B cell (primary cell): ENCODE results near the gene ANLN.

ENCODE experiments used
- EZH2 ChIP-seq: IDR thresholded peaks from 2 replicates; pipeline ENCODE4 v1.6.1; 2012; ENCODE audit warnings: borderline replicate concordance, low read depth, mild to moderate bottlenecking, moderate library complexity, low read length; ENCODE audit not compliant: insufficient read depth, poor library complexity, severe bottlenecking
- TF ChIP-seq, protein P1 (sequence below): fragments of 200-600 bp; IDR thresholded peaks from one replicate; pipeline ENCODE4 v1.8.0; 2022; ENCODE audit warnings: antibody characterized with exemption, mild to moderate bottlenecking

- TF ChIP-seq, protein P1, sequence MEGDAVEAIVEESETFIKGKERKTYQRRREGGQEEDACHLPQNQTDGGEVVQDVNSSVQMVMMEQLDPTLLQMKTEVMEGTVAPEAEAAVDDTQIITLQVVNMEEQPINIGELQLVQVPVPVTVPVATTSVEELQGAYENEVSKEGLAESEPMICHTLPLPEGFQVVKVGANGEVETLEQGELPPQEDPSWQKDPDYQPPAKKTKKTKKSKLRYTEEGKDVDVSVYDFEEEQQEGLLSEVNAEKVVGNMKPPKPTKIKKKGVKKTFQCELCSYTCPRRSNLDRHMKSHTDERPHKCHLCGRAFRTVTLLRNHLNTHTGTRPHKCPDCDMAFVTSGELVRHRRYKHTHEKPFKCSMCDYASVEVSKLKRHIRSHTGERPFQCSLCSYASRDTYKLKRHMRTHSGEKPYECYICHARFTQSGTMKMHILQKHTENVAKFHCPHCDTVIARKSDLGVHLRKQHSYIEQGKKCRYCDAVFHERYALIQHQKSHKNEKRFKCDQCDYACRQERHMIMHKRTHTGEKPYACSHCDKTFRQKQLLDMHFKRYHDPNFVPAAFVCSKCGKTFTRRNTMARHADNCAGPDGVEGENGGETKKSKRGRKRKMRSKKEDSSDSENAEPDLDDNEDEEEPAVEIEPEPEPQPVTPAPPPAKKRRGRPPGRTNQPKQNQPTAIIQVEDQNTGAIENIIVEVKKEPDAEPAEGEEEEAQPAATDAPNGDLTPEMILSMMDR = no peak
- no peak for TF ChIP-seq EZH2
Measured at GRCh38 chr7:36360244-36360643, 29.4 kb upstream of the ANLN start.
